ENCODE results near the gene NCAPD2.

DNA sequence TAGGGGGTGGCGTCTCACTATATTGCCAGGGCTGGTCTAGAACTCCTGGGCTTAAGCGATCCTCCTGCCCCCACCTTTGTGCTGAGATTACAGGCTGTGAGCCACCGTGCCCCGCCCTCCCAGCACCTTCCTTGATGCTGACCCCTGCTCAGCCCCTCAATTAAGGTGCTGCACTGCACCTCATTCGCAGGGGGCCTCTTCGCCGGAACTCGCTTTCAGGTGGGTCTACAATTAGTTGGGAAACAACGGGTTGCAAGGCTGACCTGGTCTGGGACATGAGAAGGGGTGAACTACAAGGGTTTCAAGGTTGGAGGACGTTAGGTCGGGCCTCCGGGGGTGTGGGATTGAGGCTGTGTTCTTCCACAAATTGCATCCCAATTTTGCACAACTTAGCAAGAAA lies 75.4 kb downstream of the NCAPD2 start:
- TF ChIP-seq CTCF (IDR thresholded peaks at IDR 0.05): no peak
- no peak for TF ChIP-seq EZH2 (IDR thresholded peaks at IDR 0.05; ENCODE audit: borderline replicate concordance, insufficient read depth, low read depth, low read length, poor library complexity, severe bottlenecking)

All from B cell (primary cell).